HepG2 (cell line): Measurements from ENCODE around the gene POLR3GL. TPM values are rescaled to one million over a fixed set of nuclear protein-coding genes. Genes with fewer than 3 reads are reported as not detected.

Source experiments
- FOSL1 ChIP-seq: sonication (generic); formaldehyde crosslinking; IDR thresholded peaks from 2 replicates; pipeline ENCODE4 v1.9.0; 2021; ENCODE audit warnings: missing genetic modification reagents, borderline replicate concordance
- HOXA3 ChIP-seq: sonication (generic); formaldehyde crosslinking; IDR thresholded peaks from 2 replicates; pipeline ENCODE4 v1.5.0; 2020; ENCODE audit warnings: missing genetic modification reagents
- IKZF4 ChIP-seq: sonication (generic); formaldehyde crosslinking; IDR thresholded peaks from 2 replicates; pipeline ENCODE4 v1.5.1; 2020; ENCODE audit warnings: borderline replicate concordance, mild to moderate bottlenecking, low read depth, missing genetic modification reagents; ENCODE audit errors: not compliant biosample characterization
- SIX4 ChIP-seq: sonication (generic); formaldehyde crosslinking; IDR thresholded peaks from 2 replicates; pipeline ENCODE4 v1.4.0; 2020; ENCODE audit warnings: missing genetic modification reagents
- SOX5 ChIP-seq: IDR thresholded peaks from 2 replicates; pipeline ENCODE4 v1.6.1; 2016; ENCODE audit warnings: borderline replicate concordance
- TCF7L2 ChIP-seq: IDR thresholded peaks from 2 replicates; pipeline ENCODE4 v1.6.1; 2011; ENCODE audit warnings: mild to moderate bottlenecking, low read depth, low read length, moderate library complexity
- ZFP82 ChIP-seq: sonication (generic); formaldehyde crosslinking; IDR thresholded peaks from 2 replicates; pipeline ENCODE4 v1.5.1; 2020; ENCODE audit warnings: mild to moderate bottlenecking, missing genetic modification reagents, borderline replicate concordance
- ZNF451 ChIP-seq: sonication (generic); formaldehyde crosslinking; IDR thresholded peaks from 2 replicates; pipeline ENCODE4 v1.5.0; 2020; ENCODE audit warnings: mild to moderate bottlenecking, missing genetic modification reagents
- ZNF572 ChIP-seq: sonication (generic); formaldehyde crosslinking; IDR thresholded peaks from 2 replicates; pipeline ENCODE4 v1.5.1; 2020; ENCODE audit warnings: mild to moderate bottlenecking, missing genetic modification reagents
- ZNF652 ChIP-seq: IDR thresholded peaks from 2 replicates; pipeline ENCODE4 v1.6.1; 2016; ENCODE audit warnings: low read depth, borderline replicate concordance
- ZNF660 ChIP-seq: sonication (generic); formaldehyde crosslinking; IDR thresholded peaks from 2 replicates; pipeline ENCODE4 v1.5.1; 2020; ENCODE audit warnings: mild to moderate bottlenecking, low read depth, missing genetic modification reagents, borderline replicate concordance
- ZNF703 ChIP-seq: sonication (generic); formaldehyde crosslinking; IDR thresholded peaks from 2 replicates; pipeline ENCODE4 v1.5.1; 2020; ENCODE audit warnings: missing genetic modification reagents, mild to moderate bottlenecking, moderate library complexity, borderline replicate concordance
- ZNF841 ChIP-seq: sonication (generic); formaldehyde crosslinking; IDR thresholded peaks from 2 replicates; pipeline ENCODE4 v1.8.1; 2023; ENCODE audit warnings: missing genetic modification reagents, borderline replicate concordance
- ZSCAN12 ChIP-seq: sonication (generic); formaldehyde crosslinking; IDR thresholded peaks from 2 replicates; pipeline ENCODE4 v1.9.0; 2021; ENCODE audit warnings: mild to moderate bottlenecking, missing genetic modification reagents
- ZSCAN22 ChIP-seq: sonication (generic); formaldehyde crosslinking; IDR thresholded peaks from 2 replicates; pipeline ENCODE4 v1.4.0; 2020; ENCODE audit warnings: mild to moderate bottlenecking, missing genetic modification reagents
- polyA plus RNA-seq, 8 experiments: library from polyadenylated mRNA; depleted of rRNA in 3 of 8; stranded (reverse) in 7 of 8; unstranded in 1 of 8; fragments of >200 nt; fragmentation: Illumina TruSeq in 4 of 8; extraction: Trizol in 4 of 8; gene quantifications; 2 replicates each; pipeline versions ENCODE4 v1.2.1 to v1.2.3, GENCODE V29; 2011 to 2016; ENCODE audit warnings: low read depth in 4 of 8, missing spikeins in 1 of 8, mixed read lengths in 1 of 8; ENCODE audit not compliant: insufficient read depth in 1 of 8
- total RNA-seq, 5 experiments: library from RNA; depleted of rRNA; stranded (reverse); fragments of >200 nt; fragmentation: Illumina TruSeq; extraction: Trizol; gene quantifications; 2 replicates each; pipeline ENCODE4 v1.2.3, GENCODE V29; 2016; ENCODE audit warnings: low read depth in 1 of 5
- TF ChIP-seq, protein P1 (sequence below): sonication (generic); formaldehyde crosslinking; IDR thresholded peaks from 2 replicates; pipeline ENCODE4 v1.4.0; 2020; ENCODE audit warnings: missing genetic modification reagents
- TF ChIP-seq, protein P2 (sequence below): sonication (generic); formaldehyde crosslinking; IDR thresholded peaks from 2 replicates; pipeline ENCODE4 v1.9.0; 2021; ENCODE audit warnings: missing genetic modification reagents, borderline replicate concordance
- TF ChIP-seq, protein P3 (sequence below): sonication (generic); formaldehyde crosslinking; IDR thresholded peaks from 2 replicates; pipeline ENCODE4 v1.4.0; 2020; ENCODE audit warnings: mild to moderate bottlenecking, missing genetic modification reagents
- TF ChIP-seq, protein P4 (sequence below): sonication (generic); formaldehyde crosslinking; IDR thresholded peaks from 2 replicates; pipeline ENCODE4 v1.9.0; 2022; ENCODE audit warnings: missing genetic modification reagents, mild to moderate bottlenecking, borderline replicate concordance
- TF ChIP-seq, protein P5 (sequence below): IDR thresholded peaks from 2 replicates; pipeline ENCODE4 v1.6.1; 2016; ENCODE audit warnings: mild to moderate bottlenecking, missing biosample characterization, missing genetic modification reagents

Gene POLR3GL
- total and polyA plus RNA-seq, 2 of the 13 experiments (the other 11 are each of a cell fraction or from before 2014, with no cell fraction given): 11.5 to 12.4 TPM

DNA sequence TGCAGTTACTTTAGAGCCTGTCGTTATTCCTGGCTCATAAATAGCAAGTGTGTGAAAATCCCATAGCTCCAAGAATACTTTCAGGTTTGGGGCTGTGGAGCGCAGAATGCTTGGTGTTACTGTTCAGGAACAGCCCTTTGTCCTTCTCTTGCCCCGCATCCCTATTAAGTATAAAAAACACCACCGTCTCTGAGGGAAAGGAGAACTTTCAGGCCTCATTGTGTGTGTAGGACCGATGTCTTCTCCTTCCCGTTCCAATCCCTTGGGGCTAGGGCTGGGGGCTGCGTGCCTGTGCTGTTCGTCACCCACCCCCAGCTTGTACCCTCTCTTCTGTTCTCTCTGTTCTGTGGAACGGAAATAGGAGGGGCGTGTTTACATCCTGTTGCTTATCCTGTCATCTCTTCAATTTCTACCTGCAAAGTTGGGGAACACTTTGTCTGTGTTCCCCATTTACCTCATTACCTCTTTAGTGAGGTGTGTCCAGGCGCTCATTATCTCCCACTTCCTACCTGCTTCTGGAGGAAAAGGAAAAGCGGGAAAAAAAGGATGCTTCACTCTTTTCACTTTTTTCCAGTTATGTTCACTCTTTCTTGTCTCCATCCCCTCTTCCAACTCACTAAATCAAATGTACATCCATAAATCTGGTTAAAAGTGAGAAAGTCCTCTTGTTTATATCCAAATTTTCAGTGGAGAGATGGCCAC is 32.7 kb downstream of the POLR3GL start (continued):
- TF ChIP-seq, protein P1, sequence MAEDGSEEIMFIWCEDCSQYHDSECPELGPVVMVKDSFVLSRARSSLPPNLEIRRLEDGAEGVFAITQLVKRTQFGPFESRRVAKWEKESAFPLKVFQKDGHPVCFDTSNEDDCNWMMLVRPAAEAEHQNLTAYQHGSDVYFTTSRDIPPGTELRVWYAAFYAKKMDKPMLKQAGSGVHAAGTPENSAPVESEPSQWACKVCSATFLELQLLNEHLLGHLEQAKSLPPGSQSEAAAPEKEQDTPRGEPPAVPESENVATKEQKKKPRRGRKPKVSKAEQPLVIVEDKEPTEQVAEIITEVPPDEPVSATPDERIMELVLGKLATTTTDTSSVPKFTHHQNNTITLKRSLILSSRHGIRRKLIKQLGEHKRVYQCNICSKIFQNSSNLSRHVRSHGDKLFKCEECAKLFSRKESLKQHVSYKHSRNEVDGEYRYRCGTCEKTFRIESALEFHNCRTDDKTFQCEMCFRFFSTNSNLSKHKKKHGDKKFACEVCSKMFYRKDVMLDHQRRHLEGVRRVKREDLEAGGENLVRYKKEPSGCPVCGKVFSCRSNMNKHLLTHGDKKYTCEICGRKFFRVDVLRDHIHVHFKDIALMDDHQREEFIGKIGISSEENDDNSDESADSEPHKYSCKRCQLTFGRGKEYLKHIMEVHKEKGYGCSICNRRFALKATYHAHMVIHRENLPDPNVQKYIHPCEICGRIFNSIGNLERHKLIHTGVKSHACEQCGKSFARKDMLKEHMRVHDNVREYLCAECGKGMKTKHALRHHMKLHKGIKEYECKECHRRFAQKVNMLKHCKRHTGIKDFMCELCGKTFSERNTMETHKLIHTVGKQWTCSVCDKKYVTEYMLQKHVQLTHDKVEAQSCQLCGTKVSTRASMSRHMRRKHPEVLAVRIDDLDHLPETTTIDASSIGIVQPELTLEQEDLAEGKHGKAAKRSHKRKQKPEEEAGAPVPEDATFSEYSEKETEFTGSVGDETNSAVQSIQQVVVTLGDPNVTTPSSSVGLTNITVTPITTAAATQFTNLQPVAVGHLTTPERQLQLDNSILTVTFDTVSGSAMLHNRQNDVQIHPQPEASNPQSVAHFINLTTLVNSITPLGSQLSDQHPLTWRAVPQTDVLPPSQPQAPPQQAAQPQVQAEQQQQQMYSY: no peak
- TF ChIP-seq ZNF660 (CRISPR knock-in tag) (no peak), ZNF572 (no peak), ZSCAN12 (CRISPR knock-in tag) (no peak), ZNF703 (CRISPR knock-in tag) (no peak), ZNF451 (CRISPR knock-in tag) (no peak), ZNF841 (CRISPR knock-in tag) (no peak), ZFP82 (CRISPR knock-in tag) (no peak; the same call in 1 of the 2 replicates), SOX5 (CRISPR knock-in tag) (peak; percentile 54; the same call in 1 of the 2 replicates), FOSL1 (CRISPR knock-in tag) (no peak), IKZF4 (no peak), ZNF652 (CRISPR knock-in tag) (no peak), SIX4 (no peak), ZSCAN22 (no peak), HOXA3 (no peak), TCF7L2 (no peak)
- TF ChIP-seq, protein P2, sequence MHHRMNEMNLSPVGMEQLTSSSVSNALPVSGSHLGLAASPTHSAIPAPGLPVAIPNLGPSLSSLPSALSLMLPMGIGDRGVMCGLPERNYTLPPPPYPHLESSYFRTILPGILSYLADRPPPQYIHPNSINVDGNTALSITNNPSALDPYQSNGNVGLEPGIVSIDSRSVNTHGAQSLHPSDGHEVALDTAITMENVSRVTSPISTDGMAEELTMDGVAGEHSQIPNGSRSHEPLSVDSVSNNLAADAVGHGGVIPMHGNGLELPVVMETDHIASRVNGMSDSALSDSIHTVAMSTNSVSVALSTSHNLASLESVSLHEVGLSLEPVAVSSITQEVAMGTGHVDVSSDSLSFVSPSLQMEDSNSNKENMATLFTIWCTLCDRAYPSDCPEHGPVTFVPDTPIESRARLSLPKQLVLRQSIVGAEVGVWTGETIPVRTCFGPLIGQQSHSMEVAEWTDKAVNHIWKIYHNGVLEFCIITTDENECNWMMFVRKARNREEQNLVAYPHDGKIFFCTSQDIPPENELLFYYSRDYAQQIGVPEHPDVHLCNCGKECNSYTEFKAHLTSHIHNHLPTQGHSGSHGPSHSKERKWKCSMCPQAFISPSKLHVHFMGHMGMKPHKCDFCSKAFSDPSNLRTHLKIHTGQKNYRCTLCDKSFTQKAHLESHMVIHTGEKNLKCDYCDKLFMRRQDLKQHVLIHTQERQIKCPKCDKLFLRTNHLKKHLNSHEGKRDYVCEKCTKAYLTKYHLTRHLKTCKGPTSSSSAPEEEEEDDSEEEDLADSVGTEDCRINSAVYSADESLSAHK (CRISPR knock-in tag): no peak
- TF ChIP-seq, protein P3, sequence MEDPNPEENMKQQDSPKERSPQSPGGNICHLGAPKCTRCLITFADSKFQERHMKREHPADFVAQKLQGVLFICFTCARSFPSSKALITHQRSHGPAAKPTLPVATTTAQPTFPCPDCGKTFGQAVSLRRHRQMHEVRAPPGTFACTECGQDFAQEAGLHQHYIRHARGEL (CRISPR knock-in tag): no peak
- TF ChIP-seq, protein P4, sequence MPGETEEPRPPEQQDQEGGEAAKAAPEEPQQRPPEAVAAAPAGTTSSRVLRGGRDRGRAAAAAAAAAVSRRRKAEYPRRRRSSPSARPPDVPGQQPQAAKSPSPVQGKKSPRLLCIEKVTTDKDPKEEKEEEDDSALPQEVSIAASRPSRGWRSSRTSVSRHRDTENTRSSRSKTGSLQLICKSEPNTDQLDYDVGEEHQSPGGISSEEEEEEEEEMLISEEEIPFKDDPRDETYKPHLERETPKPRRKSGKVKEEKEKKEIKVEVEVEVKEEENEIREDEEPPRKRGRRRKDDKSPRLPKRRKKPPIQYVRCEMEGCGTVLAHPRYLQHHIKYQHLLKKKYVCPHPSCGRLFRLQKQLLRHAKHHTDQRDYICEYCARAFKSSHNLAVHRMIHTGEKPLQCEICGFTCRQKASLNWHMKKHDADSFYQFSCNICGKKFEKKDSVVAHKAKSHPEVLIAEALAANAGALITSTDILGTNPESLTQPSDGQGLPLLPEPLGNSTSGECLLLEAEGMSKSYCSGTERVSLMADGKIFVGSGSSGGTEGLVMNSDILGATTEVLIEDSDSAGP (CRISPR knock-in tag): no peak
- TF ChIP-seq, protein P5, sequence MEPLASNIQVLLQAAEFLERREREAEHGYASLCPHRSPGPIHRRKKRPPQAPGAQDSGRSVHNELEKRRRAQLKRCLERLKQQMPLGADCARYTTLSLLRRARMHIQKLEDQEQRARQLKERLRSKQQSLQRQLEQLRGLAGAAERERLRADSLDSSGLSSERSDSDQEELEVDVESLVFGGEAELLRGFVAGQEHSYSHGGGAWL: no peak
